Ishikawa (cell line): ENCODE data around the gene USP47.

Source experiments
- CEBPB ChIP-seq: IDR thresholded peaks from 2 replicates; pipeline ENCODE4 v1.6.1; 2012
- CREB1 ChIP-seq: IDR thresholded peaks from 2 replicates; pipeline ENCODE4 v1.6.1; 2012; ENCODE audit warnings: low read depth
- EGR1 ChIP-seq: IDR thresholded peaks from 2 replicates; pipeline ENCODE4 v1.6.1; 2012
- EP300 ChIP-seq: IDR thresholded peaks from 2 replicates; pipeline ENCODE4 v1.6.1; 2012; ENCODE audit warnings: borderline replicate concordance
- FOXM1 ChIP-seq: IDR thresholded peaks from 2 replicates; pipeline ENCODE4 v1.6.1; 2012; ENCODE audit warnings: low read depth, borderline replicate concordance
- NFIC ChIP-seq: IDR thresholded peaks from 2 replicates; pipeline ENCODE4 v1.6.1; 2012
- RAD21 ChIP-seq: IDR thresholded peaks from 2 replicates; pipeline ENCODE4 v1.6.1; 2012; ENCODE audit warnings: low read depth
- TAF1 ChIP-seq: IDR thresholded peaks from 2 replicates; pipeline ENCODE4 v1.6.1; 2012; ENCODE audit warnings: low read depth, mild to moderate bottlenecking
- TCF12 ChIP-seq: IDR thresholded peaks from 2 replicates; pipeline ENCODE4 v1.6.1; 2012; ENCODE audit warnings: low read depth
- TEAD4 ChIP-seq: IDR thresholded peaks from 2 replicates; pipeline ENCODE4 v1.6.1; 2012
- YY1 ChIP-seq: IDR thresholded peaks from 2 replicates; pipeline ENCODE4 v1.6.1; 2012; ENCODE audit warnings: low read depth
- ZBTB7A ChIP-seq: IDR thresholded peaks from 2 replicates; pipeline ENCODE4 v1.6.1; 2012; ENCODE audit warnings: low read depth
- TF ChIP-seq, protein P1 (sequence below): IDR thresholded peaks from 2 replicates; pipeline ENCODE4 v1.6.1; 2012
- TF ChIP-seq, protein P2 (sequence below): IDR thresholded peaks from 2 replicates; pipeline ENCODE4 v1.6.1; 2012; ENCODE audit warnings: low read depth, mild to moderate bottlenecking
- TF ChIP-seq, protein P3 (sequence below): IDR thresholded peaks from 2 replicates; pipeline ENCODE4 v1.6.1; 2012

USP47 gene

DNA sequence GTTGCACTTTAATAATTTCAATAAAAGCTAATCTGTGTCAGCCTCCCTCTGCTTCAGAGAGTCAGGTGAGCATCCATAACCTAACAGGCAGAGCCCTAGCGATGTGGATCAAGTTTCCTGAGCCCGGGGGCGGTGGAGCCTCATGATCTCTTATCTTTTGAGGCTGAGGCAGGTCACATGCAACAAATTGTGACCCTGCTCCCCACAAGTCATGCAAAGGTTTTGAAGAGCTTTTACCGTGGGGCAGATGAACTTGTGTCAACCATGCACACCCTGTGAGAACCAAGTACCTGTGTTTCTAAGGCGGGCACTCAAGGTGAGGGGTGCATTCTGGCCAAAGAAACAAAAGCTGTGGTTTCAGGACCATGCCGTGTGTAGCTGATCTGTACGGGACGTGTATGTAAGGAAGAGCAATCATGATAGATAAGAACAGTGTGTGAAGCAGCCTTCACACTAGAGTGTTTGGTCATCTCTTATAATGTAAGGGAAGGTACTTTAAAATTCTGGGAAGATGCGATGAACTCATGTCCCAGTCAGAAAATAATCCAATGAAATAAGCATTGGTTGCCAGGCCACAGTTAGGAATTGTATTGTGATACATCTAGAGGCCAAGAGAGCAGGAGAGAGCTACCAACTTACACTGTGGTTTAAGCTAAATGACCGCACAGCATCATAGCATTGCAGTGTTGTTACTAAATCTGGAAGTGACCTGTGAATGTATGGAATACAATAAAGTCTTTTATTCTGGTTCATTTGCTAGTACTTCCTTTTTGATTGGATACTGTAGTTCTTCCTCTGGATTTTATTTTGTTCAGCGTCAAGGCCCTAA, 116.8 kb downstream of the USP47 start:
- TF ChIP-seq RAD21 (no peak), EGR1 (no peak), EP300 (no peak), CEBPB (no peak), TCF12 (no peak), TAF1 (no peak), CREB1 (no peak), TEAD4 (no peak), NFIC (no peak), FOXM1 (no peak), ZBTB7A (no peak), YY1 (no peak)
- TF ChIP-seq, protein P1, sequence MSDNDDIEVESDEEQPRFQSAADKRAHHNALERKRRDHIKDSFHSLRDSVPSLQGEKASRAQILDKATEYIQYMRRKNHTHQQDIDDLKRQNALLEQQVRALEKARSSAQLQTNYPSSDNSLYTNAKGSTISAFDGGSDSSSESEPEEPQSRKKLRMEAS, result no peak
- TF ChIP-seq, protein P2, sequence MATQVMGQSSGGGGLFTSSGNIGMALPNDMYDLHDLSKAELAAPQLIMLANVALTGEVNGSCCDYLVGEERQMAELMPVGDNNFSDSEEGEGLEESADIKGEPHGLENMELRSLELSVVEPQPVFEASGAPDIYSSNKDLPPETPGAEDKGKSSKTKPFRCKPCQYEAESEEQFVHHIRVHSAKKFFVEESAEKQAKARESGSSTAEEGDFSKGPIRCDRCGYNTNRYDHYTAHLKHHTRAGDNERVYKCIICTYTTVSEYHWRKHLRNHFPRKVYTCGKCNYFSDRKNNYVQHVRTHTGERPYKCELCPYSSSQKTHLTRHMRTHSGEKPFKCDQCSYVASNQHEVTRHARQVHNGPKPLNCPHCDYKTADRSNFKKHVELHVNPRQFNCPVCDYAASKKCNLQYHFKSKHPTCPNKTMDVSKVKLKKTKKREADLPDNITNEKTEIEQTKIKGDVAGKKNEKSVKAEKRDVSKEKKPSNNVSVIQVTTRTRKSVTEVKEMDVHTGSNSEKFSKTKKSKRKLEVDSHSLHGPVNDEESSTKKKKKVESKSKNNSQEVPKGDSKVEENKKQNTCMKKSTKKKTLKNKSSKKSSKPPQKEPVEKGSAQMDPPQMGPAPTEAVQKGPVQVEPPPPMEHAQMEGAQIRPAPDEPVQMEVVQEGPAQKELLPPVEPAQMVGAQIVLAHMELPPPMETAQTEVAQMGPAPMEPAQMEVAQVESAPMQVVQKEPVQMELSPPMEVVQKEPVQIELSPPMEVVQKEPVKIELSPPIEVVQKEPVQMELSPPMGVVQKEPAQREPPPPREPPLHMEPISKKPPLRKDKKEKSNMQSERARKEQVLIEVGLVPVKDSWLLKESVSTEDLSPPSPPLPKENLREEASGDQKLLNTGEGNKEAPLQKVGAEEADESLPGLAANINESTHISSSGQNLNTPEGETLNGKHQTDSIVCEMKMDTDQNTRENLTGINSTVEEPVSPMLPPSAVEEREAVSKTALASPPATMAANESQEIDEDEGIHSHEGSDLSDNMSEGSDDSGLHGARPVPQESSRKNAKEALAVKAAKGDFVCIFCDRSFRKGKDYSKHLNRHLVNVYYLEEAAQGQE, result no peak
- TF ChIP-seq, protein P3, sequence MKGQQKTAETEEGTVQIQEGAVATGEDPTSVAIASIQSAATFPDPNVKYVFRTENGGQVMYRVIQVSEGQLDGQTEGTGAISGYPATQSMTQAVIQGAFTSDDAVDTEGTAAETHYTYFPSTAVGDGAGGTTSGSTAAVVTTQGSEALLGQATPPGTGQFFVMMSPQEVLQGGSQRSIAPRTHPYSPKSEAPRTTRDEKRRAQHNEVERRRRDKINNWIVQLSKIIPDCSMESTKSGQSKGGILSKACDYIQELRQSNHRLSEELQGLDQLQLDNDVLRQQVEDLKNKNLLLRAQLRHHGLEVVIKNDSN, result no peak

- no peak for TF ChIP-seq YY1
- TF ChIP-seq RAD21, result no peak
- no peak for TF ChIP-seq FOXM1
- no peak for TF ChIP-seq ZBTB7A
- no peak for TF ChIP-seq EGR1
Measured at GRCh38 chr11:11959601-11960000, 117.8 kb downstream of the USP47 start.

GRCh38 chr11:11960687-11961086, 118.9 kb downstream of the USP47 start:
- TF ChIP-seq CEBPB (no peak), FOXM1 (no peak), TEAD4 (no peak), EP300 (no peak), YY1 (no peak), EGR1 (no peak), TCF12 (no peak), NFIC (no peak), TAF1 (no peak), RAD21 (no peak), CREB1 (no peak), ZBTB7A (no peak)
- TF ChIP-seq, protein P3, result no peak
- TF ChIP-seq, protein P2, result no peak
- TF ChIP-seq, protein P1, result no peak

- TF ChIP-seq CEBPB (no peak), EP300 (no peak), TAF1 (no peak), ZBTB7A (no peak), TCF12 (no peak)
Measured at GRCh38 chr11:11961399-11962028, 119.7 kb downstream of the USP47 start.

DNA sequence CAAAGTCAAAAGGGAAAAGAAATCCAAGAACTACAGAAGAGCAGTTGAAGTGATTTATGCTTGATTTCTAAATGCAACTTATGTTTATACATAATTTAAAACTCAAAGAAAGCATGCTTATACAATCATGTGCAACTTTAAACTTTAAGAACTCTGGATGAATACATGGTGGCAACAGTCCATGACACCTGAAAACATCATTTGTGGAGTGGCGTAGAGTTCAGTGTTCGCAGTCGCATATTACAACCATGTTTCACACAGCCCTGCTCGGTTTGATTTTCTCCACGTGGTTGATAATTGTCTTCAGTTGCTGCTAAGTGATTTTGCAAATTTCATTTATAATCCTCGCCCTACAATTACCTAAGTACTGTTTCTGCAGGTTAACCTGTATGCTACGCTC, 121.3 kb downstream of the USP47 start:
- TF ChIP-seq RAD21, result no peak
- TF ChIP-seq YY1, result no peak
